Stomach (tissue), 9 donors: ENCODE results near the gene IKBKG. TPM values are rescaled to one million over a fixed set of nuclear protein-coding genes. Genes with fewer than 3 reads are reported as not detected.

Experiments
- DNase-seq, 2 donors: peaks; one replicate each; pipeline versions ENCODE4 v3.0.0 to v3.0.0-alpha.2; 2013 to 2019
- H3K27ac ChIP-seq, 5 donors: fragments of 200-600 bp in 4 of 5; sonication (generic) in 4 of 5; one replicate each; pipeline ENCODE4 v1.5.1; 2013 to 2019; ENCODE audit warnings: mild to moderate bottlenecking in 1 of 5, moderate library complexity in 1 of 5
- H3K27me3 ChIP-seq, 3 donors: fragments of 200-600 bp; sonication (generic); one replicate each; pipeline ENCODE4 v1.5.1; 2017 to 2019; ENCODE audit warnings: mixed run types in 1 of 3
- H3K36me3 ChIP-seq, 4 donors: fragments of 200-600 bp; sonication (generic); 1 replicate in 3 of 4; 2 replicates in 1 of 4; pipeline ENCODE4 v1.5.1; 2016 to 2019
- H3K4me1 ChIP-seq, 4 donors: fragments of 200-600 bp; sonication (generic); one replicate each; pipeline ENCODE4 v1.5.1; 2016 to 2019
- H3K4me3 ChIP-seq, 4 donors: fragments of 200-600 bp; sonication (generic) in 3 of 4; one replicate each; pipeline ENCODE4 v1.5.1; 2016 to 2019; ENCODE audit warnings: mild to moderate bottlenecking in 1 of 4
- H3K9me3 ChIP-seq, 4 donors: fragments of 200-600 bp; sonication (generic); one replicate each; pipeline ENCODE4 v1.5.1; 2016 to 2019
- EP300 ChIP-seq: sonication (generic); formaldehyde crosslinking; IDR thresholded peaks from one replicate; pipeline ENCODE4 v1.6.1; 2017; ENCODE audit warnings: antibody characterized with exemption
- POLR2A ChIP-seq, 4 donors: fragments of 450-650 bp; IDR thresholded peaks; one replicate each; pipeline ENCODE4 v1.6.1; 2016; ENCODE audit warnings: antibody characterized with exemption in 4 of 4, control low read depth in 2 of 4, mild to moderate bottlenecking in 1 of 4, moderate library complexity in 1 of 4
- POLR2AphosphoS5 ChIP-seq, 3 donors: sonication (generic); formaldehyde crosslinking; IDR thresholded peaks; one replicate each; pipeline ENCODE4 v1.6.1; 2016; ENCODE audit warnings: antibody characterized with exemption in 3 of 3
- WGBS, 5 donors: extraction: QIAGEN DNeasy Blood & Tissue Kit in 3 of 5; methylation state at CpG; one replicate each; pipeline versions ENCODE4 v1.1.5 to v1.1.7; 2013 to 2018; 5-methylcytosine and 5-hydroxymethylcytosine counted together
- intact Hi-C: fragments of 100-400 bp; cut with DNase I; formaldehyde crosslinking; loops from one replicate; pipeline ENCODE4 v1.15.1; 2023; ENCODE audit warnings: low total_unique reads
- polyA plus RNA-seq, 3 donors: library from polyadenylated mRNA; stranded (reverse); fragments of 200-250 nt; gene quantifications; one replicate each; pipeline ENCODE4 v1.2.3, GENCODE V29; 2013
- total RNA-seq, 5 donors: library from RNA; depleted of rRNA; stranded (reverse); fragments of >200 nt; gene quantifications; one replicate each; pipeline versions ENCODE4 v1.1.0 to v1.2.3, GENCODE V29; 2014 to 2016
- TF ChIP-seq, protein P1 (sequence below), 7 experiments: fragments of 450-650 bp in 4 of 7; fragments of 200-600 bp in 3 of 7; sonication (generic) in 3 of 7; IDR thresholded peaks; one replicate each; pipeline ENCODE4 v1.5.1; 2016 to 2019; ENCODE audit warnings: antibody characterized with exemption in 7 of 7, control low read depth in 2 of 7, mild to moderate bottlenecking in 1 of 7
- donor health status: healthy with polysubstance abuse.
- donor health status: Bipolar disorder and iron deficiency.
- donor health status: healthy.

The IKBKG gene
- total and polyA plus RNA-seq, 8 donors = 7.6 to 24.3 (median 17.4) TPM

DNA sequence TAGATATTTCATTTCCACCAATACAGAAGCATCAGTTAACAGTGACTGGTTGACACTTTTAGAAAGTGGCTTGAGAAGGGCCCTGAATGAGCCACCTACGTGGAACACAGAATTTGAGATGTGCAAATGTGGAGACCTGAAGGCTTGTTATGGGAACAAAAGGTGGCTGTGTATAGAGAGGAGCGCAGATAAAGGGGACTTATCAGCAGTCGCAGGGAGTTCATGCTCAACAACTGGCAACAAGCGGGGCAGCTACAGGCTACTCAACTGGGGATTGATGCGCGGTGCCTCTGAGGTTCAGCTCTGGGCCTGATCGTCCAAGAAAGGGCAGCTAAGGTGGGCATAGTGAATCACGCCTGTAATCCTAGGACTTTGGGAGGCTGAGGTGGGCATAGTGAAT is 28.0 kb upstream of the IKBKG start:
- intact Hi-C loops = no loop called here
- peaks cover 7 to 20% (median 16%) of the 10 kb centered on the region in 4 donors for H3K4me1 ChIP-seq
- H3K36me3 ChIP-seq = no peaks in the 10 kb centered on the region
- DNase-seq = no peak
- H3K27ac ChIP-seq = no peak overlapping the region
- 81 to 96% (median 92%) methylated on average over 5 to 8 of the region's 8 CpGs for WGBS, 5 donors
- no peaks in the 10 kb centered on the region for H3K9me3 ChIP-seq
- TF ChIP-seq EP300 = no peak
- no peak for TF ChIP-seq POLR2A (IDR thresholded peaks at IDR 0.05)
- TF ChIP-seq, protein P1, sequence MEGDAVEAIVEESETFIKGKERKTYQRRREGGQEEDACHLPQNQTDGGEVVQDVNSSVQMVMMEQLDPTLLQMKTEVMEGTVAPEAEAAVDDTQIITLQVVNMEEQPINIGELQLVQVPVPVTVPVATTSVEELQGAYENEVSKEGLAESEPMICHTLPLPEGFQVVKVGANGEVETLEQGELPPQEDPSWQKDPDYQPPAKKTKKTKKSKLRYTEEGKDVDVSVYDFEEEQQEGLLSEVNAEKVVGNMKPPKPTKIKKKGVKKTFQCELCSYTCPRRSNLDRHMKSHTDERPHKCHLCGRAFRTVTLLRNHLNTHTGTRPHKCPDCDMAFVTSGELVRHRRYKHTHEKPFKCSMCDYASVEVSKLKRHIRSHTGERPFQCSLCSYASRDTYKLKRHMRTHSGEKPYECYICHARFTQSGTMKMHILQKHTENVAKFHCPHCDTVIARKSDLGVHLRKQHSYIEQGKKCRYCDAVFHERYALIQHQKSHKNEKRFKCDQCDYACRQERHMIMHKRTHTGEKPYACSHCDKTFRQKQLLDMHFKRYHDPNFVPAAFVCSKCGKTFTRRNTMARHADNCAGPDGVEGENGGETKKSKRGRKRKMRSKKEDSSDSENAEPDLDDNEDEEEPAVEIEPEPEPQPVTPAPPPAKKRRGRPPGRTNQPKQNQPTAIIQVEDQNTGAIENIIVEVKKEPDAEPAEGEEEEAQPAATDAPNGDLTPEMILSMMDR (IDR thresholded peaks at IDR 0.05) = no peak
- TF ChIP-seq POLR2AphosphoS5 (IDR thresholded peaks at IDR 0.05) = no peak
- peaks cover 0 to 3% (median 0%) of the 10 kb centered on the region in 3 donors for H3K27me3 ChIP-seq
- no peak overlapping the region for H3K4me3 ChIP-seq

GRCh38 chrX:154525606-154526490 is 21.6 kb upstream of the IKBKG start:
- H3K27me3 ChIP-seq = peaks cover 0 to 4% (median 0%) of the 10 kb centered on the region in 3 donors
- H3K36me3 ChIP-seq = peaks cover 0 to 3% (median 0%) of the 10 kb centered on the region in 4 donors
- intact Hi-C loops = no loop called here
- TF ChIP-seq, protein P1 (IDR thresholded peaks at IDR 0.05) = no peak
- TF ChIP-seq EP300 = no peak
- no peak for TF ChIP-seq POLR2A (IDR thresholded peaks at IDR 0.05)
- no peak for TF ChIP-seq POLR2AphosphoS5 (IDR thresholded peaks at IDR 0.05)
- H3K9me3 ChIP-seq = no peaks in the 10 kb centered on the region
- no peak overlapping the region for H3K4me3 ChIP-seq
- DNase-seq = no peak
- peaks cover 0 to 12% (median 6%) of the 10 kb centered on the region in 4 donors for H3K4me1 ChIP-seq
- H3K27ac ChIP-seq = no peak overlapping the region
- WGBS, 5 donors = 68 to 83% (median 81%) methylated on average over 14 of the region's 14 CpGs

GRCh38 chrX:154526901-154527675 is 20.3 kb upstream of the IKBKG start:
- peaks cover 0 to 4% (median 0%) of the 10 kb centered on the region in 3 donors for H3K27me3 ChIP-seq
- peak; percentile 76 to 93 for DNase-seq
- H3K36me3 ChIP-seq = peaks cover 1 to 15% (median 7%) of the 10 kb centered on the region in 4 donors
- WGBS, 5 donors = 3 to 17% (median 8%) methylated on average over 8 to 15 of the region's 15 CpGs
- peak overlapping the region; percentile 39 to 77 (median 69) for H3K27ac ChIP-seq
- H3K4me1 ChIP-seq = peaks cover 0 to 12% (median 6%) of the 10 kb centered on the region in 4 donors
- TF ChIP-seq, protein P1 (IDR thresholded peaks at IDR 0.05) = peak in 4 of 7 experiments; percentile 19 to 46 (median 32)
- peak in 1 of 3 donors; percentile 46 for TF ChIP-seq POLR2AphosphoS5 (IDR thresholded peaks at IDR 0.05)
- TF ChIP-seq EP300 = no peak
- H3K9me3 ChIP-seq = no peaks in the 10 kb centered on the region
- H3K4me3 ChIP-seq = peak overlapping the region; percentile 13 to 28 (median 22)
- intact Hi-C loops = no loop called here

DNA sequence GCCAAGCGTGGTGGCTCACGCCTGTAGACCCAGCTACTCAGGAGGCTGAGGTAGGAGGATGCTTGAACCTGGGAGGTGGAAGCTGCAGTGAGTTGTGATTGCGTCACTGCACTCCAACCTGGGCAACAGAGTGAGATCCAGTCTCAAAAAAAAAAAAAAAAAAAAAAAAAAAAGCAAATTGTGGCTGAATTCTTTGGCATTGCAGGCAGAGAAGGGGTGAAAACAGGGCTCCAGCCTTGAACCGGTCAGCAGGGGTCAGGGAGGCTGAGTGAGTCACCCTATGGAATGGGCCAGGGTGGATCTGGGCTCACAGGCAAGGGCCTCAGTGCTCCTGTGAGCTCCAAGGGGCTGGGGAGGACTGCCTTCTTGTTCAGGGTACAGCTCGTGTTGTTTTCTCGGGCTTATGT is 18.2 kb upstream of the IKBKG start:
- H3K27ac ChIP-seq = no peak overlapping the region
- peaks cover 11 to 36% (median 29%) of the 10 kb centered on the region in 4 donors for H3K36me3 ChIP-seq
- TF ChIP-seq EP300 (no peak), POLR2AphosphoS5 (IDR thresholded peaks at IDR 0.05) (no peak)
- TF ChIP-seq, protein P1 (IDR thresholded peaks at IDR 0.05) = no peak
- H3K9me3 ChIP-seq = no peaks in the 10 kb centered on the region
- intact Hi-C loops = no loop called here
- H3K27me3 ChIP-seq = peaks cover 0 to 4% (median 0%) of the 10 kb centered on the region in 3 donors
- H3K4me1 ChIP-seq = peaks cover 0 to 13% (median 6%) of the 10 kb centered on the region in 4 donors
- no peak for DNase-seq
- WGBS, 5 donors = 68 to 87% (median 75%) methylated on average over 3 to 6 of the region's 6 CpGs
- no peak overlapping the region for H3K4me3 ChIP-seq
